ENCODE results near the gene PCIF1. TPM values are rescaled to one million over a fixed set of nuclear protein-coding genes. Genes with fewer than 3 reads are reported as not detected.

Gene PCIF1
- total and polyA plus RNA-seq, 9 of the 15 experiments (the other 6 are each of a cell fraction or from before 2014, with no cell fraction given) = 5.8 to 29.4 (median 11.3) TPM

GRCh38 chr20:45926731-45927070 is 7.8 kb upstream of the PCIF1 start:
- no peak for DNase-seq (ENCODE audit: extremely low read depth in 1 of 4, low spot score in 3 of 4)
- H2AFZ ChIP-seq (ENCODE audit: low read depth, low read length) = no peak overlapping the region
- BruUV-seq (replicated peaks) = no TSS peak
- peaks cover 6 to 10% of the 10 kb centered on the region in 2 experiments; a peak in 4 of 5 replicates for H3K4me1 ChIP-seq (replicated peaks in 1 of 2; ENCODE audit: control insufficient read depth in 2 of 2, insufficient read depth in 2 of 2, low read length in 2 of 2)
- H3K9me1 ChIP-seq (ENCODE audit: control insufficient read depth, insufficient read depth, low read length) = no peaks in the 10 kb centered on the region
- no peaks in the 10 kb centered on the region for H3K9me3 ChIP-seq (replicated peaks; ENCODE audit: control insufficient read depth, insufficient read depth, low read depth, low read length)
- TF ChIP-seq KLF10 (CRISPR knock-in tag; IDR thresholded peaks at IDR 0.05) = no peak
- no peak for TF ChIP-seq KLF13 (tag; IDR thresholded peaks at IDR 0.05; ENCODE audit: borderline replicate concordance, low read depth)
- no peak for TF ChIP-seq NR0B1 (IDR thresholded peaks at IDR 0.05; ENCODE audit: partially characterized antibody)
- TF ChIP-seq GATA2 (CRISPR knock-in tag; IDR thresholded peaks at IDR 0.05) = no peak
- TF ChIP-seq RFX7 (CRISPR knock-in tag; IDR thresholded peaks at IDR 0.05) = no peak
- TF ChIP-seq ESRRA (IDR thresholded peaks at IDR 0.05; ENCODE audit: borderline replicate concordance, low read depth) = no peak
- TF ChIP-seq ZNF740 (CRISPR knock-in tag; IDR thresholded peaks at IDR 0.05) = no peak
- no peak for TF ChIP-seq ZNF740 (tag; IDR thresholded peaks at IDR 0.05)
- no peak for TF ChIP-seq MECOM (CRISPR knock-in tag; IDR thresholded peaks at IDR 0.05)
- no peak for TF ChIP-seq CLOCK (CRISPR knock-in tag; IDR thresholded peaks at IDR 0.05; ENCODE audit: borderline replicate concordance)
- no peak for TF ChIP-seq SRSF3 (IDR thresholded peaks at IDR 0.05; ENCODE audit: insufficient read depth, low read length)
- no peak for TF ChIP-seq PURB (CRISPR knock-in tag; IDR thresholded peaks at IDR 0.05; ENCODE audit: low read depth)
- TF ChIP-seq TCF7L2 (IDR thresholded peaks at IDR 0.05; ENCODE audit: low read depth, low read length) = no peak
- ChIA-PET POLR2A (interaction anchor here (0.6 to 8.0 kb wide), 4 partner anchors 6 to 80 kb away, joined by 3 to 91 read pairs (median 4); partner anchors contain the start of gene PCIF1), CTCF (ENCODE audit: low intra/inter-chr PET ratio) (no interaction called here)
- FAIRE-seq = no peak
- H3K79me2 ChIP-seq (ENCODE audit: control insufficient read depth, insufficient read depth, low read length) = no peaks in the 10 kb centered on the region
- H3K36me3 ChIP-seq (ENCODE audit: control insufficient read depth, insufficient read depth, low read length) = no peaks in the 10 kb centered on the region
- in situ Hi-C loops (cut with MboI) = no loop called here
- H3K27ac ChIP-seq (ENCODE audit: extremely low read depth, low read depth, low read length) = no peak overlapping the region
- H3K4me2 ChIP-seq (ENCODE audit: insufficient read depth, low read length) = no peak overlapping the region
- no peaks in the 10 kb centered on the region; a peak in 1 of 5 replicates for H3K27me3 ChIP-seq (ENCODE audit: control insufficient read depth in 2 of 2, insufficient read depth in 2 of 2, low read length in 2 of 2)
- 42% methylated on average over 2 of the region's 2 CpGs for WGBS (ENCODE audit: insufficient coverage, low coverage, missing lambda C conversion rate)
- no peak overlapping the region for H3K4me3 ChIP-seq
- no peak overlapping the region for H3K9ac ChIP-seq (ENCODE audit: insufficient read depth in 1 of 2, low read depth in 2 of 2, low read length in 2 of 2)
- intact Hi-C loops (cut with micrococcal nuclease) = no loop called here
- no peak for ATAC-seq
- H4K20me1 ChIP-seq (replicated peaks; ENCODE audit: control insufficient read depth, insufficient read depth, low read length) = peaks cover 3% of the 10 kb centered on the region; the same call in 1 of the 2 replicates

All from K562 (cell line).